ENCODE measurements around the gene NACC2. TPM values are rescaled to one million over a fixed set of nuclear protein-coding genes. Genes with fewer than 3 reads are reported as not detected.
A peak's percentile ranks its signal among the peaks of the same experiment; 100 is the strongest.

NACC2 gene
- polyA plus RNA-seq, 1 of the 3 experiments (the other 2 are of a cell fraction): 22.1 TPM

DNA sequence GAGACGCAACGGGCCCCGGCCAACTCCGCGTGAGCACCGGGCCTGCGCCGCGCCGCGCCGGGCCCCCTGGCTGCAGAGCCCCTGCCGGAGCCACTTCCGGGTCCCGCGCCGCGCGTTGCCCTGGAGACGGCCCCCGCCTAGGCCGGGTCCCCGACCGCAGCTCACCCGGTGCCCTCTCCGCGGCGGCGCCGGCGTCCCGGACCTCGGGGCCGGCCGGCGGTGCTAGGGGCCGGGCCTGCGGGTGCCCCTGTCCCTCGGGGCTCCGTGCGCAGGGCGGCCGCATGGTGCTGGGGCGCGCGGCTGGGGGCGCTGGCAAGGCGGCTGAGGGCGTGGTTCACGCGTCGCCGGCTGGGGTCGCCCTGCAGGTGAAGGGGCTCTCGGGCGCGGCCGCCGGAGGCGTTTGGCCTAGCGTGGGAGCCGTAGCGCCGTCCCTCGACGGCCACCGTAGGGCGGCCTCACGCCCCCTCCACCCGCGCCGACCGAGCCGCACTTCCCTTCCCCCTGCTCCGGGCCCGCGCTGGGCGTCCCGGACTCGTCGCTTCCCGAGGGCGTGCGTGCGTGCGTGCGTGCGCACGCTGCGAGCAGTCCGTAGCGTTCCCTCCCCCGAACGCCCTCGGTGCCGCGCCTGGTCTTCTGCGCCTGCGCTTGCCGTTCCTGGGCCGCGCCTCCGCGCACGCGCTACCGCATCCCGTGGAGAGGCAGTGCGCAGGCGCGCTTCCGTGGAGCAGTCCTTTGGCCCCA, 23.4 kb upstream of the NACC2 start, which contains the start of gene TMEM250 (continued):
- TF ChIP-seq, protein P1, sequence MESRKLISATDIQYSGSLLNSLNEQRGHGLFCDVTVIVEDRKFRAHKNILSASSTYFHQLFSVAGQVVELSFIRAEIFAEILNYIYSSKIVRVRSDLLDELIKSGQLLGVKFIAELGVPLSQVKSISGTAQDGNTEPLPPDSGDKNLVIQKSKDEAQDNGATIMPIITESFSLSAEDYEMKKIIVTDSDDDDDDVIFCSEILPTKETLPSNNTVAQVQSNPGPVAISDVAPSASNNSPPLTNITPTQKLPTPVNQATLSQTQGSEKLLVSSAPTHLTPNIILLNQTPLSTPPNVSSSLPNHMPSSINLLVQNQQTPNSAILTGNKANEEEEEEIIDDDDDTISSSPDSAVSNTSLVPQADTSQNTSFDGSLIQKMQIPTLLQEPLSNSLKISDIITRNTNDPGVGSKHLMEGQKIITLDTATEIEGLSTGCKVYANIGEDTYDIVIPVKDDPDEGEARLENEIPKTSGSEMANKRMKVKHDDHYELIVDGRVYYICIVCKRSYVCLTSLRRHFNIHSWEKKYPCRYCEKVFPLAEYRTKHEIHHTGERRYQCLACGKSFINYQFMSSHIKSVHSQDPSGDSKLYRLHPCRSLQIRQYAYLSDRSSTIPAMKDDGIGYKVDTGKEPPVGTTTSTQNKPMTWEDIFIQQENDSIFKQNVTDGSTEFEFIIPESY (IDR thresholded peaks at IDR 0.05; ENCODE audit: borderline replicate concordance, low read depth): no peak
- TF ChIP-seq, protein P2, sequence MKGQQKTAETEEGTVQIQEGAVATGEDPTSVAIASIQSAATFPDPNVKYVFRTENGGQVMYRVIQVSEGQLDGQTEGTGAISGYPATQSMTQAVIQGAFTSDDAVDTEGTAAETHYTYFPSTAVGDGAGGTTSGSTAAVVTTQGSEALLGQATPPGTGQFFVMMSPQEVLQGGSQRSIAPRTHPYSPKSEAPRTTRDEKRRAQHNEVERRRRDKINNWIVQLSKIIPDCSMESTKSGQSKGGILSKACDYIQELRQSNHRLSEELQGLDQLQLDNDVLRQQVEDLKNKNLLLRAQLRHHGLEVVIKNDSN (IDR thresholded peaks at IDR 0.05; ENCODE audit: borderline replicate concordance, low read depth): no peak
- TF ChIP-seq, protein P3, sequence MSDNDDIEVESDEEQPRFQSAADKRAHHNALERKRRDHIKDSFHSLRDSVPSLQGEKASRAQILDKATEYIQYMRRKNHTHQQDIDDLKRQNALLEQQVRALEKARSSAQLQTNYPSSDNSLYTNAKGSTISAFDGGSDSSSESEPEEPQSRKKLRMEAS (IDR thresholded peaks at IDR 0.05; ENCODE audit: low read depth): no peak; the same call in 1 of the 2 replicates
- TF ChIP-seq TAF1 (IDR thresholded peaks at IDR 0.05; ENCODE audit: borderline replicate concordance, low read depth, low read length) (peak; percentile 75), TCF12 (IDR thresholded peaks at IDR 0.05) (no peak), SMC3 (IDR thresholded peaks at IDR 0.05; ENCODE audit: low read depth, low read length) (peak; percentile 13; the same call in 1 of the 2 replicates), RCOR1 (IDR thresholded peaks at IDR 0.05; ENCODE audit: low read length) (peak; percentile 33; the same call in 1 of the 2 replicates), SIN3A (IDR thresholded peaks at IDR 0.05; ENCODE audit: borderline replicate concordance, low read depth, low read length) (no peak), RXRA (IDR thresholded peaks at IDR 0.05; ENCODE audit: borderline replicate concordance, low read depth) (no peak), NFIC (IDR thresholded peaks at IDR 0.05; ENCODE audit: borderline replicate concordance) (no peak), FOXM1 (IDR thresholded peaks at IDR 0.05; ENCODE audit: low read depth) (no peak), MXI1 (IDR thresholded peaks at IDR 0.05; ENCODE audit: low read depth, low read length) (peak; percentile 74), JUND (IDR thresholded peaks at IDR 0.05) (no peak), ELF1 (IDR thresholded peaks at IDR 0.05) (peak; percentile 68), CHD2 (IDR thresholded peaks at IDR 0.05; ENCODE audit: low read length, partially characterized antibody) (peak; percentile 66), YY1 (IDR thresholded peaks at IDR 0.05; ENCODE audit: low read depth) (no peak)
- TF ChIP-seq, protein P4, sequence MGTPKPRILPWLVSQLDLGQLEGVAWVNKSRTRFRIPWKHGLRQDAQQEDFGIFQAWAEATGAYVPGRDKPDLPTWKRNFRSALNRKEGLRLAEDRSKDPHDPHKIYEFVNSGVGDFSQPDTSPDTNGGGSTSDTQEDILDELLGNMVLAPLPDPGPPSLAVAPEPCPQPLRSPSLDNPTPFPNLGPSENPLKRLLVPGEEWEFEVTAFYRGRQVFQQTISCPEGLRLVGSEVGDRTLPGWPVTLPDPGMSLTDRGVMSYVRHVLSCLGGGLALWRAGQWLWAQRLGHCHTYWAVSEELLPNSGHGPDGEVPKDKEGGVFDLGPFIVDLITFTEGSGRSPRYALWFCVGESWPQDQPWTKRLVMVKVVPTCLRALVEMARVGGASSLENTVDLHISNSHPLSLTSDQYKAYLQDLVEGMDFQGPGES (IDR thresholded peaks at IDR 0.05; ENCODE audit: low read depth, low read length): no peak
- TF ChIP-seq, protein P5, sequence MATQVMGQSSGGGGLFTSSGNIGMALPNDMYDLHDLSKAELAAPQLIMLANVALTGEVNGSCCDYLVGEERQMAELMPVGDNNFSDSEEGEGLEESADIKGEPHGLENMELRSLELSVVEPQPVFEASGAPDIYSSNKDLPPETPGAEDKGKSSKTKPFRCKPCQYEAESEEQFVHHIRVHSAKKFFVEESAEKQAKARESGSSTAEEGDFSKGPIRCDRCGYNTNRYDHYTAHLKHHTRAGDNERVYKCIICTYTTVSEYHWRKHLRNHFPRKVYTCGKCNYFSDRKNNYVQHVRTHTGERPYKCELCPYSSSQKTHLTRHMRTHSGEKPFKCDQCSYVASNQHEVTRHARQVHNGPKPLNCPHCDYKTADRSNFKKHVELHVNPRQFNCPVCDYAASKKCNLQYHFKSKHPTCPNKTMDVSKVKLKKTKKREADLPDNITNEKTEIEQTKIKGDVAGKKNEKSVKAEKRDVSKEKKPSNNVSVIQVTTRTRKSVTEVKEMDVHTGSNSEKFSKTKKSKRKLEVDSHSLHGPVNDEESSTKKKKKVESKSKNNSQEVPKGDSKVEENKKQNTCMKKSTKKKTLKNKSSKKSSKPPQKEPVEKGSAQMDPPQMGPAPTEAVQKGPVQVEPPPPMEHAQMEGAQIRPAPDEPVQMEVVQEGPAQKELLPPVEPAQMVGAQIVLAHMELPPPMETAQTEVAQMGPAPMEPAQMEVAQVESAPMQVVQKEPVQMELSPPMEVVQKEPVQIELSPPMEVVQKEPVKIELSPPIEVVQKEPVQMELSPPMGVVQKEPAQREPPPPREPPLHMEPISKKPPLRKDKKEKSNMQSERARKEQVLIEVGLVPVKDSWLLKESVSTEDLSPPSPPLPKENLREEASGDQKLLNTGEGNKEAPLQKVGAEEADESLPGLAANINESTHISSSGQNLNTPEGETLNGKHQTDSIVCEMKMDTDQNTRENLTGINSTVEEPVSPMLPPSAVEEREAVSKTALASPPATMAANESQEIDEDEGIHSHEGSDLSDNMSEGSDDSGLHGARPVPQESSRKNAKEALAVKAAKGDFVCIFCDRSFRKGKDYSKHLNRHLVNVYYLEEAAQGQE (IDR thresholded peaks at IDR 0.05; ENCODE audit: low read depth, low read length): peak; percentile 64; the same call in 1 of the 2 replicates
- TF ChIP-seq, protein P6, sequence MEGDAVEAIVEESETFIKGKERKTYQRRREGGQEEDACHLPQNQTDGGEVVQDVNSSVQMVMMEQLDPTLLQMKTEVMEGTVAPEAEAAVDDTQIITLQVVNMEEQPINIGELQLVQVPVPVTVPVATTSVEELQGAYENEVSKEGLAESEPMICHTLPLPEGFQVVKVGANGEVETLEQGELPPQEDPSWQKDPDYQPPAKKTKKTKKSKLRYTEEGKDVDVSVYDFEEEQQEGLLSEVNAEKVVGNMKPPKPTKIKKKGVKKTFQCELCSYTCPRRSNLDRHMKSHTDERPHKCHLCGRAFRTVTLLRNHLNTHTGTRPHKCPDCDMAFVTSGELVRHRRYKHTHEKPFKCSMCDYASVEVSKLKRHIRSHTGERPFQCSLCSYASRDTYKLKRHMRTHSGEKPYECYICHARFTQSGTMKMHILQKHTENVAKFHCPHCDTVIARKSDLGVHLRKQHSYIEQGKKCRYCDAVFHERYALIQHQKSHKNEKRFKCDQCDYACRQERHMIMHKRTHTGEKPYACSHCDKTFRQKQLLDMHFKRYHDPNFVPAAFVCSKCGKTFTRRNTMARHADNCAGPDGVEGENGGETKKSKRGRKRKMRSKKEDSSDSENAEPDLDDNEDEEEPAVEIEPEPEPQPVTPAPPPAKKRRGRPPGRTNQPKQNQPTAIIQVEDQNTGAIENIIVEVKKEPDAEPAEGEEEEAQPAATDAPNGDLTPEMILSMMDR (IDR thresholded peaks at IDR 0.05): no peak
